Fibroblast of pulmonary artery (primary cell): Measurements from ENCODE around the gene ITGB1BP1.
A peak's percentile ranks its signal among the peaks of the same experiment; 100 is the strongest.

Source experiments
- DNase-seq: peaks from one replicate; pipeline ENCODE4 v3.0.0-alpha.2; 2010; ENCODE audit warnings: low read depth
- H3K4me3 ChIP-seq: replicated peaks from 2 replicates; pipeline ENCODE4 v1.5.1; 2011; ENCODE audit warnings: low read depth, mild to moderate bottlenecking, control low read depth, low read length, moderate library complexity
- TF ChIP-seq, protein P1 (sequence below): IDR thresholded peaks from 2 replicates; pipeline ENCODE4 v1.5.1; 2011; ENCODE audit warnings: mild to moderate bottlenecking, control low read depth, low read length, inconsistent platforms; ENCODE audit errors: missing control alignments

ITGB1BP1 gene

DNA sequence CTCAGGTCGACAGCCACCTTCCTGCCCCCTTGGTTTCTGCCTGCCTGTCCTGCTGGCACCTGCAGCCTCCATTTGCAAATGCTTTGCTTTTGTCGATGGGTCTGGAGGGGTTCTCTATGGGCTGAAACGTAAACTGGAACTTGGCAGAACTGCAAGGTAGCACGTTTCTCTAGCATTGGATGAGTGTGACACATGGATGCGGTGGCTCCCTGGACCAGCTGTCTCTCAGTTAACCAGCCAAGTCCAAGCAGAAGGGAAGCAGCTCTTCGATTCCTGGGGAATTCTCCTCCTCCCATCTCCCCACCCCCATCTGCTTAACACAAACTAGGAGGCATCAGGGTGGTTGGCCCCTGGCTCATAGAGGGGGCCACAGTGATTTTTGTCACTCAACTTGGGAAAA, 57.3 kb downstream of the ITGB1BP1 start:
- DNase-seq = no peak
- TF ChIP-seq, protein P1, sequence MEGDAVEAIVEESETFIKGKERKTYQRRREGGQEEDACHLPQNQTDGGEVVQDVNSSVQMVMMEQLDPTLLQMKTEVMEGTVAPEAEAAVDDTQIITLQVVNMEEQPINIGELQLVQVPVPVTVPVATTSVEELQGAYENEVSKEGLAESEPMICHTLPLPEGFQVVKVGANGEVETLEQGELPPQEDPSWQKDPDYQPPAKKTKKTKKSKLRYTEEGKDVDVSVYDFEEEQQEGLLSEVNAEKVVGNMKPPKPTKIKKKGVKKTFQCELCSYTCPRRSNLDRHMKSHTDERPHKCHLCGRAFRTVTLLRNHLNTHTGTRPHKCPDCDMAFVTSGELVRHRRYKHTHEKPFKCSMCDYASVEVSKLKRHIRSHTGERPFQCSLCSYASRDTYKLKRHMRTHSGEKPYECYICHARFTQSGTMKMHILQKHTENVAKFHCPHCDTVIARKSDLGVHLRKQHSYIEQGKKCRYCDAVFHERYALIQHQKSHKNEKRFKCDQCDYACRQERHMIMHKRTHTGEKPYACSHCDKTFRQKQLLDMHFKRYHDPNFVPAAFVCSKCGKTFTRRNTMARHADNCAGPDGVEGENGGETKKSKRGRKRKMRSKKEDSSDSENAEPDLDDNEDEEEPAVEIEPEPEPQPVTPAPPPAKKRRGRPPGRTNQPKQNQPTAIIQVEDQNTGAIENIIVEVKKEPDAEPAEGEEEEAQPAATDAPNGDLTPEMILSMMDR = no peak
- no peak overlapping the region for H3K4me3 ChIP-seq

DNA sequence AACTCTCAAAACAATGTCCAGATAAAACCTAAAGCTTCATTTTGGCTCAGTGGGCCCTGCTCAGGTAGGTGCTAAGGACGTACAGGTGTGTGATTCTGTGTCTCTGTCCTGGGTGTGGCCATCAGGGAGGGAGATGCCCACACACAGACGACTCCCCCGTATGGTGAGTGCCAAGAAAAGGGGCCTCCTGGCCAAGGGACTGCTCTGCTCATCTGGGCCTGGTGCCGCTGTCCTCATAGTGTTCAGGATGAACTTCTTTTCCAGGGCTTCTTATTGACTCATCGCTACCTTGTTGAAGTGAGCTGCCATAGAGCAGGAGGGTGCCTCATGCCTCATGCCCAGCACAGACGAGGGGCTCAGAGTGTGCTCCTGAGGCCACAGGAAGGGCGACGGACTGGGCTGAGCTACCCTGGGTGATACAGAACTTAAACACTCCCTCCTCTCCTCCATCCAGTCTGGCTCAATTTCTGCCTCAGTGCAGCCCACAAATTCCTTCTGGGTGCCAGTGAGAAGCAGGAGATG, 57.8 kb downstream of the ITGB1BP1 start:
- TF ChIP-seq, protein P1 = no peak
- H3K4me3 ChIP-seq = no peak overlapping the region
- no peak for DNase-seq

DNA sequence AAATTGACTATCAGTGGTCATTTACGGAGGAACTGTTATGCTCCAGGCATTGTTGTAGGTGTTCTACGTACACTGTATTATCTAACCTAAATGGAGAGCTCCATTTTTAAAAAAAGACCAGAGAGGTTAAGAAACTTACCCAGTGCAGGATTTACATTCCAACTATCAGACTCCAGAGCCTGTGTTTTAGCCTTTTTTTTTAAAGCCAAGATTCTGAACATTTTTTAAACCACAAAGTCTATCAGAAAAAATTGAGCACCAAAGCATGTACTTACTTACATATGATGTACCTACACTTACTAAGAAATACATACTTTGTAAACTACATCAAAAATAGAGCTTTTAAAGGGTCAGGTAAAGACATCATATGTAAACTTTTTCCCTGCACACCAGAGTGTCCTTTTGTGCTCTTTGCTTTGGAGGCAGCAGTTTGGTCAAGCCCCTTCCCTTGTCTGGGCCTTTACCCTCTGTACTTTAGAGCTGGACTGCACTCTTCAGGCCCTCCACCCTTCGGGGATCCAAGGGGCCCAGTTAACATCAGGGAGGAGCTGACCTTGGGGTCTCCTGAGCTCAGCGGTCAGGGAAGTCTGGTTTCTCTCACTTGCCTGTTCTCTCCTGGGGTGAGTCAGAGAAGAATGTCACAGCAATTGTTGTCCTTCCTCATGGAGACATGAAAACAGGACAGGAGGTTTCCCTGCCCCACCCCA, 58.4 kb downstream of the ITGB1BP1 start:
- peak; percentile 65 for DNase-seq
- TF ChIP-seq, protein P1 = no peak
- no peak overlapping the region for H3K4me3 ChIP-seq

DNA sequence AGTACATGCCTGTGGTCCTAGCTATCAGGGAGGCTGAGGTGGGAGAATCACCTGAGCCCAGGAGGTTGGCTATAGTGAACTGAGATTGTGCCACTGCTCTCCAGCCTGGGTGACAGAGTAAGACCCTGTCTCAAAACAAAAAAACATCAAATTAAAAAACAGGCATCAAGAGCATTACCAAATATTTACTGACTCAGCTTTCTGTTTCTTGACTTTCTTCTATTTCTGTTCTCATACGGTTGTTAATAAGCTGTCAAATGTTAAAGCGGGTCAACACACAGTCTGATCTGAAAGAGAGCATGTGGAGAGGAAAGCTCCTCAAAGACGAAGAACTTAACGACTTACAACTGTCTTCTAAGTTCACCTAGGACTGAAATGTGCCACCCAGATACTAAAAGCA, 59.0 kb downstream of the ITGB1BP1 start:
- TF ChIP-seq, protein P1 = no peak
- no peak overlapping the region for H3K4me3 ChIP-seq
- no peak for DNase-seq

DNA sequence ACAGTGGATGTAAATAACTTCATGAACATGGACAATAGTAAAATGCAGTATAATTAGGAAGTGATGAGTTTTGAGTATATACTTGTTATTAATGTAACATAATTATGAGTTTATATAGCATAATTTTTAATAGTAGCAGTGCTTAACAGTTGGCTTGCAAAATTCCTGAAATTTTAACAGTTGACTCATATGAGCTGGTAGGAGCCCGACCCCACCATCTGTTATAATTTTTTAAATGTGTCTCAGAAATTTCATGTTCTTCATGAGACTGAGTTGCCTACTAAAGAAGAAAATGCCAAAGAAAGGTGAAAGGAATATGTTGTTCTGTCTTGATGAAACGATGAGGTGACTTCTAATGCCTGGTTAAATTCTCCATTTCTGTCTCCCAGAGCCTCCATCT, 62.6 kb downstream of the ITGB1BP1 start:
- H3K4me3 ChIP-seq = no peak overlapping the region
- no peak for DNase-seq
- TF ChIP-seq, protein P1 = no peak

DNA sequence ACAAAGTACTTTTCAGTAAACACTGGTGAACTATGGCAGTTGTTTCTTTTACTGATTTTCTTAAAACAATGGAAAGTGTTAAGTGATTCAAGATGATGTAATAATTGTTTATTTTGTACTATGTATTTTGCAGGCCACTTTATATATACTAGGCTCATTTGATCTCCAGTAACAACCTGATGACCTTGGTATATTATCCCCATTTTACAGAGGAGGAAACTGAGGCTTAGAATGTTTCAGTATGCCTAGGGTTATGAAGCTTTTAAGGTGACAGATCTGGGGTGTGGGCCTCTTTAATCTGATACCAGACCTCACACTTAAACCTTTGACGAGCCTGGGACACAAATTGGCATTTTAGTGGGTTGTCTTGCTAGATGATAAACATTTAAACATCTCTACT, 63.2 kb downstream of the ITGB1BP1 start:
- DNase-seq = no peak
- no peak overlapping the region for H3K4me3 ChIP-seq
- TF ChIP-seq, protein P1 = no peak

DNA sequence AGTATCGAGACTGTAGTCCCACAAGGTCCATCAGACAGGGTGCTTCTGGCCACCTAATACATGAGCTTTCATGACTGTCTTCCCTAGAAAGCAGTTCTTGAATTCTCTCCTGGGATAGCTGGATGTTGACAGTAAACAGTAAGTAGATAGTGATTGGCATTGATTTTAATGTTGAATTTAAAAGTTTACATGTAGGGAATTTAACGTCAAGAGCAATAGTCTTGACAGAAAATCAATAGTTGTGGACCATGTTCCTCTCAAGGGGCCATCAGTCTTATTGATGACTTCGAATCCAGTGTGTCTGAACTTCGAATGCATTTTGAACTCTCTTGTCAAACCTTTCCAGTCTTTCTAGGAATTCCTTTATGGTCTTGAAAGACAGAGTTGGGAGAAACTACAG, 63.9 kb downstream of the ITGB1BP1 start:
- no peak overlapping the region for H3K4me3 ChIP-seq
- TF ChIP-seq, protein P1 = no peak
- DNase-seq = no peak
